DOHH2 (cell line): ENCODE measurements around the gene VNN1.

ENCODE experiments used
- EZH2phosphoT487 ChIP-seq: fragments of 200-600 bp; sonication (generic); IDR thresholded peaks from 2 replicates; pipeline ENCODE4 v1.6.1; 2017; ENCODE audit warnings: borderline replicate concordance, mild to moderate bottlenecking, antibody characterized with exemption, low read length, moderate library complexity, mixed read lengths
- TF ChIP-seq, protein P1 (sequence below): fragments of 200-600 bp; sonication (generic); IDR thresholded peaks from one replicate; pipeline ENCODE4 v1.5.1; 2014; ENCODE audit warnings: antibody characterized with exemption, mild to moderate bottlenecking, low read depth, low read length; ENCODE audit not compliant: poor library complexity, severe bottlenecking

- TF ChIP-seq, protein P1, sequence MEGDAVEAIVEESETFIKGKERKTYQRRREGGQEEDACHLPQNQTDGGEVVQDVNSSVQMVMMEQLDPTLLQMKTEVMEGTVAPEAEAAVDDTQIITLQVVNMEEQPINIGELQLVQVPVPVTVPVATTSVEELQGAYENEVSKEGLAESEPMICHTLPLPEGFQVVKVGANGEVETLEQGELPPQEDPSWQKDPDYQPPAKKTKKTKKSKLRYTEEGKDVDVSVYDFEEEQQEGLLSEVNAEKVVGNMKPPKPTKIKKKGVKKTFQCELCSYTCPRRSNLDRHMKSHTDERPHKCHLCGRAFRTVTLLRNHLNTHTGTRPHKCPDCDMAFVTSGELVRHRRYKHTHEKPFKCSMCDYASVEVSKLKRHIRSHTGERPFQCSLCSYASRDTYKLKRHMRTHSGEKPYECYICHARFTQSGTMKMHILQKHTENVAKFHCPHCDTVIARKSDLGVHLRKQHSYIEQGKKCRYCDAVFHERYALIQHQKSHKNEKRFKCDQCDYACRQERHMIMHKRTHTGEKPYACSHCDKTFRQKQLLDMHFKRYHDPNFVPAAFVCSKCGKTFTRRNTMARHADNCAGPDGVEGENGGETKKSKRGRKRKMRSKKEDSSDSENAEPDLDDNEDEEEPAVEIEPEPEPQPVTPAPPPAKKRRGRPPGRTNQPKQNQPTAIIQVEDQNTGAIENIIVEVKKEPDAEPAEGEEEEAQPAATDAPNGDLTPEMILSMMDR = no peak
- TF ChIP-seq EZH2phosphoT487 = no peak
These were observed 80.5 kb downstream of the VNN1 start for GRCh38 chr6:132633362-132633761.
